Activated effector memory CD4-positive, alpha-beta T cell treated with Interleukin-2 at 50 U/mL for 16 hours (primary cell): Measurements from ENCODE around the gene GLRA1.
"Not testable (repeated sequence)": the region's sequence is repeated elsewhere in the genome, so short reads cannot be mapped to it uniquely, and the experiment has no call there.

Source experiments
- DNase-seq: peaks from one replicate; pipeline ENCODE4 v3.0.0-alpha.2; 2020

Gene GLRA1

GRCh38 chr5:151812757-151813309, 111.8 kb downstream of the GLRA1 start:
- no peak for DNase-seq

DNA sequence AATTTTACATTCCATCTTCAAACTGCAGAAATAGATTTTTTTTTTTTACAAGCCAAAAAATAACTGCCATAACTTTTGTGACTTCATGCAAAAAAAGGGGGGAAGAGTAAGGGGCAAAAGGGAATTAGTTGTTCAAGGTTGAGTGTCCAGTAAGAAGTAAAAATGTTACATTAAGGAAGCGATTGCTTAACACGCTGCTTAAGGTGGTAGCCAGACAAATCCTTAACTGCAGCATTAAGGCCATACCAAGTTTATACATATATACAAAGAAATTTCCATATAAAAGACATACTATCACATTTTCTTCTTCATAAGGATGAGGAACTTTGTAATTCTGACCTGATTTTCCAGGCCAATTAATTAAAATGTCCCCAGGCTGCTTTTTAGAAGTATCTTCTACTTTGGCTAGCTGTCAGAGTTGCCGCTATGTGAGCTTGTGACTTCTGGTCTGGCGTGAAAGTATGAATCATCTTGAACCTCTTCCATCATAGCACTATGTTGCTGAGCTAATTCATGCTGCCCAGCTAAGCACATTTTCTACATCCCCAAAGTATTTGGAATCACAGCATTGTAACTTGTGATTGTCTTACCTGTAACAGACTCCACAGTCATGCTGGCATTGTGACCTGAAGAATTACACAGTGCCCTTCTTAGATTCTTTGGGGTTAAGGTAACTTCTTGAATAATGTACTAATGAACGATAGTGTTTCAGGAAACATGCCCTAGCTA, 112.9 kb downstream of the GLRA1 start:
- DNase-seq: no peak

- DNase-seq: no peak
Observed at GRCh38 chr5:151810897-151811296, 113.8 kb downstream of the GLRA1 start.

GRCh38 chr5:151810449-151810848, 114.2 kb downstream of the GLRA1 start:
- DNase-seq: no peak

- DNase-seq: no peak
Observed at GRCh38 chr5:151808451-151809169, 116.0 kb downstream of the GLRA1 start.

GRCh38 chr5:151805414-151806223, 119.0 kb downstream of the GLRA1 start:
- no peak for DNase-seq

- DNase-seq: no peak
Observed at GRCh38 chr5:151800532-151800931, 124.1 kb downstream of the GLRA1 start.

DNA sequence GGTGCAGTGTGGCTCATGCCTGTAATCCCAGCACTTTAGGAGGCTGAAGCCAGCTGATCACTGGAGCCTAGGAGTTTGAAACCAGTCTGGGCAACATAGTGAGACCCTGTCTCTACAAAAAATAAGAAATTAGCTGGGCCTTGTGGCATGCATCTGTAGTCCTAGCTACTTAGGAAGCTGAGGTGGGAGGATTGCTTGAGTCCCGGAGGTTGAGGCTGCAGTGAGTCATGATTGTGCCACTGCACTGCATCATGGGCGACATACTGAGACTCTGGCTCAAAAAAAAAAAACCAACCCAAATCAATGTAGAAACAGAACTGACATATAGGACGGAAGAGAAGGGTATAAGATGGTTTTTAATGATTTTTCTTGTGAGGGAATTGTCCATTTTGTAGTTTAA, 125.2 kb downstream of the GLRA1 start:
- DNase-seq: no peak

GRCh38 chr5:151798674-151799073, 126.0 kb downstream of the GLRA1 start:
- no peak for DNase-seq

DNA sequence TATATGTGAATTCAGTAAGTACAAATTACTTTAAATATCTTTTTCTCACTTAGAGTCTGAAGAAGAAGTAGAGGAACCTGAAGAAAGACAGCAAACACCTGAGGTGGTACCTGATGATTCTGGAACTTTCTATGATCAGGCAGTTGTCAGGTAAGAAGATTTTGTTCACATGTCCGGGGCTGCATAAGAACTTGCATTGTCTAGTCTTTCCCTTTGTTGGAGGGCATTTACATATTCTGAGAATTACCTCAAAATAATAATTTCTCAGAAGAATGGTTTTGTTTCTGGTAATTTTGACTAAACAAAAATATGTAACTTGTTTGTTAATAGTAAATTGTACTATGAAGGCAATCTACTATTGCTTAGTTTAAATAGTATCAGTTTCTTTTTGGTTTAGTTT, 129.2 kb downstream of the GLRA1 start:
- no peak for DNase-seq

DNA sequence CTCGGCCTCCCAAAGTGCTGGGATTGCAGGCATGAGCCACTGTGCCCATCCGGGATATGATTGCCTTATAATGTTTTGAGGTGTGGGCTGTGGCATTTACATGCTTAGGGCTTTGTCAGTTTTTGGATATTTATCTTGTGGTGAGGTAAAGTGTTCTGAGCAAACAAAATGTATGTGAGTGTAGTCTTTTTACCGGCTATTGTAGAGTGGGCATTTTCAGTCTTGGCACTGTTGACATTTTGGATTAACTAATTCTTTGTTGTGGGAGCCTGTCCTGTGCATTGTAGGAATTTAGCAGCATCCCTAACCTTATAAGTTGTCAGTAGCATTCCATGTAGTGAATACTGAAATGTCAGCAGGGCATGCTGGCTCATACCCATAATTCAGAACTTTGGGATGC, 131.3 kb downstream of the GLRA1 start:
- DNase-seq: no peak

GRCh38 chr5:151787817-151788216, 136.8 kb downstream of the GLRA1 start:
- DNase-seq: no peak

DNA sequence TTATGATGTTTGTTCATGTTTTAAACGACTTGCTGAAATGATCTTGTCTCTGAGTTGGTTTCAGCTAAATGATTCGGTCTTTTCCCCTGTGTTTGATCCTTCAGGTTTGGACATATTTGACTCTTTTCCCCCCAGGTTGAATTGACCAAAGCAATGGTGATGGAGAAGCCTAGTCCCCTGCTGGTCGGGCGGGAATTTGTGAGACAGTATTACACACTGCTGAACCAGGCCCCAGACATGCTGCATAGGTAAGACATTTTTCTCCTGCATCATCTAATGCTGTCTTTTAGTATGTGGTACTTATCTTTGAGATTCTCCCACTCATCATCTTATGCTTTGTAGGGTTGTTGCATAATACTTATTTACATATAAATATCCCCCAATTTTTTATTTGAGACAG, 138.2 kb downstream of the GLRA1 start:
- no peak for DNase-seq

- DNase-seq: no peak
Observed at GRCh38 chr5:151784141-151784540, 140.5 kb downstream of the GLRA1 start.

- DNase-seq: not testable (repeated sequence)
Observed at GRCh38 chr5:151783664-151784063, 141.0 kb downstream of the GLRA1 start.

DNA sequence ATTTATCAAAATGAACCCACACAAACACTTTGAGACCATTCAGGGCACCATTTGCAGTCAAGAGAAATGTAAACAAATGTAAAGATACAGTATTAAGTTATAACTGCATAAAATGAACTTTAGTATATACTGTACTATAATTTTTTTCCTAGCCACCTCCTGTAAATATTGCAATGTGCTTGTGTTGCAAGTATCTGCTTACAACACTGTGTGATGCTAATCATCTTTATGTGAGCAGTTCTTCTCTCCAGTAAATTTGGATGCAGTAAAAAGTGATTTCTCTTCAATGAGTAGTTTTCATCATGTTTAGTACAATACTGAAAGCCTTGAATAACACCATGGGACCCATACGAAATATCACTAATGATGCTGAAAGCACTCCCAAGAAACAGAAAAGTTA, 143.4 kb downstream of the GLRA1 start:
- no peak for DNase-seq

DNA sequence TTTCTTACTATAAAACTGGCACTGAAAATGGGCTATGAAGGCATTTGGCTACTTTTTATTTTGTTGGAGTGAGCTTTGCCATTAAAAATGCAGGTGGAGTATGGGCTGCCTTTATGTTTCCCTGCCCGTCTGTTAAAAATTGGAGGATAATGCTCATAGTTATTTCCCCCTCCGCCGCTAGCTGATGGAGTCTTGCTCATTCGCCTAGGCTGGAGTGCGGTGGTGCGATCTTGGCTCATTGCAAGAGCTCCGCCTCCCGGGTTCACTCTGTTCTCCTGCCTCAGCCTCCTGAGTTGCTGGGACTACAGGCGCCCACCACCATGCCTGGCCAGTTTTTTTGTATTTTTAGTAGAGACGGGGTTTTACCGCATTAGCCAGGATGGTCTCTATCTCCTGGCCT, 144.3 kb downstream of the GLRA1 start:
- DNase-seq: no peak

DNA sequence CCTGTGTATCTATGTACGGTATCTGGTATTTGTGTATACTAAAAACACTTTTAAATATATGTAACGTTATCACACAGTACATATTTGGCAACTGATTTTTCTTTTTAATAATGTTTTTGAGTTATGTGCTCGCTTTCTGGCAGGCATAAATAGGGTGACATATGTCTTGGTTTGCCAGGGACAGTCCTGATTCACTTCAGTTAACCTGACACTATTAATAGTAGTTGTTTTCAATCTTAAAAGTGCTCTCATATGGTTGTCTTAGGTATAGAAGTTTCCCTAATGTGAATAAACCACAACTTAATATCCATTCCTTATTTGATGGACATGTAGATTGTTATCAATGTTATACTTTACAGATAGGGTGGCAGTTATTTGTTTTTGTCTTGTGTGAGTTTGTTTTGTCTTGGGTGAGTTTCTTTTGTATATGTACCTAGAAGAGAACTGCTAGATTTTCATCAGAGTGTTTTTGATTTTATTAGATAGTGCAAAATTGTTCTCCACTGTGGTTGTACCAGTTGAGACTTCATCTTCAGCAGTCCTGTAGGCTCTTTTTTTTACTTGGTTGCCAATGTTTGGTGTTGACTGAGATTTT, 145.0 kb downstream of the GLRA1 start:
- no peak for DNase-seq

GRCh38 chr5:151775025-151775606, 149.5 kb downstream of the GLRA1 start:
- DNase-seq: no peak

- DNase-seq: no peak
Observed at GRCh38 chr5:151773951-151774350, 150.7 kb downstream of the GLRA1 start.

DNA sequence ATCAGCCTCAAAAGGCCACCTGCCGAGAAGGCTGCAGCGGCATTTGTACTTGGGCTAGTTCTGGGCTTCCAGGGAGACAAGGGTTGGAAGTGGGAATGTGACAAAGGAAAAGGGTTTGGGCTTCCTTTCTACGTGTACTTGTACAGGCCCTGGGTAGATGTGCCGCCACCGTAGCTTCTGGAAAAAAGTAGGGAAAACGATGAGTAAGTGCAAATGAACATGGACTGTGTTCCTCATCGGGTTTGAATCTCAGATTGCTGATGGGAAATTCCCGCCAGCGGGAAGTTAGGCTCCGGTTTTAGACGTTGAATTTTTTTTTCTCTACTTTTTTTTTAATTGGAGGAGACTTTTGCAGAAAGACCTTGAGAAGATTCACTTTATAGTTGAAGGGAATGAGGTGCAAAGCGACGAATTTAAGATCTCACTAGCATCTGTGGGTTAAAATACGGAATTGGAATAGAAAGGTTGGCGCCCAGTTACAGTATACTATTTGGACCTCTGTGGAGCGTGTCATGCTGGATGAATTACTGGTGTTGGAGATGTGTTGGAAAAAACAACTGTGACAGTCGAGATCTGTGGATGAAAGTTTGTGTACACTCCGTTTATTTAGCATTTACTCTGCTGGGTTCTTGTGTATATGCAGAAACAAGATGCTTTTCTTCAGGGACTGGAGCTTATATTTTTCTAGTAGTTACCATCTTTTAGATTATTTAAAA, 151.6 kb downstream of the GLRA1 start:
- DNase-seq: no peak
